ENCODE measurements around the gene PCCA.

Gene PCCA

GRCh38 chr13:100534147-100534843 is 445.4 kb downstream of the PCCA start:
- no peak for DNase-seq

GRCh38 chr13:100534911-100535310 is 446.0 kb downstream of the PCCA start:
- DNase-seq: no peak

- no peak for DNase-seq
Observed at GRCh38 chr13:100535426-100536135, 446.7 kb downstream of the PCCA start.

- DNase-seq: no peak
Observed at GRCh38 chr13:100536643-100537180, 447.8 kb downstream of the PCCA start.

- no peak for DNase-seq
Observed at GRCh38 chr13:100537486-100537885, 448.6 kb downstream of the PCCA start.

GRCh38 chr13:100537951-100538462 is 449.1 kb downstream of the PCCA start:
- DNase-seq: no peak

GRCh38 chr13:100540621-100541020 is 451.7 kb downstream of the PCCA start:
- DNase-seq: no peak

GRCh38 chr13:100541897-100542825 is 453.3 kb downstream of the PCCA start:
- no peak for DNase-seq

- DNase-seq: peak in 1 of 2 donors; percentile 46
Observed at GRCh38 chr13:100542826-100543156, 453.9 kb downstream of the PCCA start.

GRCh38 chr13:100543872-100544602 is 455.1 kb downstream of the PCCA start:
- DNase-seq: no peak

GRCh38 chr13:100544866-100545683 is 456.2 kb downstream of the PCCA start:
- no peak for DNase-seq

- DNase-seq: no peak
Observed at GRCh38 chr13:100545684-100546061, 456.8 kb downstream of the PCCA start.

GRCh38 chr13:100546713-100547405 is 458.0 kb downstream of the PCCA start:
- no peak for DNase-seq

- DNase-seq: no peak
Observed at GRCh38 chr13:100547791-100548201, 458.9 kb downstream of the PCCA start.

- no peak for DNase-seq
Observed at GRCh38 chr13:100549316-100549715, 460.4 kb downstream of the PCCA start.

- DNase-seq: no peak
Observed at GRCh38 chr13:100552755-100553154, 463.9 kb downstream of the PCCA start.

GRCh38 chr13:100559886-100560285 is 471.0 kb downstream of the PCCA start:
- no peak for DNase-seq

GRCh38 chr13:100560498-100561157 is 471.7 kb downstream of the PCCA start:
- no peak for DNase-seq

GRCh38 chr13:100561158-100561499 is 472.2 kb downstream of the PCCA start:
- no peak for DNase-seq

GRCh38 chr13:100561599-100562204 is 472.8 kb downstream of the PCCA start:
- DNase-seq: no peak
